K562 (cell line): ENCODE measurements around the gene FBLN2. TPM values are rescaled to one million over a fixed set of nuclear protein-coding genes. Genes with fewer than 3 reads are reported as not detected.

Experiments used
- ATAC-seq: fragments of 200-7000 bp; cut with Tn5 transposase; 3 replicates; pipeline ENCODE4 v1.9.1; 2020; ENCODE audit warnings: moderate library complexity
- BruUV-seq: library from RNA; stranded (reverse); fragments of 400-500 nt; replicated peaks from 2 replicates; lab custom pipeline; 2021; lab: Mats Ljungman, UMichigan
- CTCF ChIA-PET: fragments of 300-600 bp; formaldehyde crosslinking; extraction: SDS; loops from one replicate; lab custom pipeline; 2021; ENCODE audit warnings: low intra/inter-chr PET ratio; lab: Yijun Ruan, JAX
- POLR2A ChIA-PET: fragments of 300-600, 350-650 bp; sonication (Branson Sonifier 250); formaldehyde crosslinking; extraction: SDS; loops from one replicate; lab custom pipeline; 2021; ENCODE audit warnings: antibody characterized with exemption, inconsistent platforms; lab: Yijun Ruan, JAX
- DNase-seq, 4 experiments: peaks; one replicate each; pipeline versions ENCODE4 v3.0.0 to v3.0.0-alpha.2; 2011 to 2018; ENCODE audit warnings: low spot score in 3 of 4, mixed read lengths in 3 of 4; ENCODE audit errors: extremely low read depth in 1 of 4
- FAIRE-seq: peaks from 2 replicates; lab custom pipeline; 2011; peaks lifted over from hg19 to GRCh38; lab: Jason Lieb, UNC
- H2AFZ ChIP-seq: 2 replicates; pipeline ENCODE4 v1.6.0; 2011; ENCODE audit warnings: low read depth, low read length, control low read depth, inconsistent platforms
- H3K27ac ChIP-seq: fragments of 200-600 bp; 3 replicates; pipeline ENCODE4 v1.8.0; 2011; ENCODE audit warnings: low read depth, mild to moderate bottlenecking, control low read depth, inconsistent platforms, low read length, moderate library complexity, mixed read lengths; ENCODE audit errors: extremely low read depth
- H3K27me3 ChIP-seq, 2 experiments: fragments of 300-600 bp in 1 of 2; 2 replicates in 1 of 2; 3 replicates in 1 of 2; pipeline versions ENCODE4 v1.6.0 to v1.8.0; 2011; ENCODE audit warnings: inconsistent platforms in 2 of 2, low read length in 2 of 2, mild to moderate bottlenecking in 1 of 2, mixed read lengths in 1 of 2, moderate library complexity in 1 of 2; ENCODE audit not compliant: control insufficient read depth in 2 of 2, insufficient read depth in 2 of 2
- H3K36me3 ChIP-seq: fragments of 300-600 bp; 3 replicates; pipeline ENCODE4 v1.8.0; 2011; ENCODE audit warnings: mild to moderate bottlenecking, low read length, inconsistent platforms; ENCODE audit not compliant: control insufficient read depth, insufficient read depth
- H3K4me1 ChIP-seq, 2 experiments: fragments of 200-600 bp in 1 of 2; replicated peaks in 1 of 2; 2 replicates in 1 of 2; 3 replicates in 1 of 2; pipeline versions ENCODE4 v1.5.1 to v1.8.0; 2011; ENCODE audit warnings: inconsistent platforms in 2 of 2, low read length in 2 of 2, mild to moderate bottlenecking in 1 of 2, mixed read lengths in 1 of 2, moderate library complexity in 1 of 2; ENCODE audit not compliant: control insufficient read depth in 2 of 2, insufficient read depth in 2 of 2
- H3K4me2 ChIP-seq: 2 replicates; pipeline ENCODE4 v1.6.1; 2011; ENCODE audit warnings: low read length, control low read depth, inconsistent platforms, mixed read lengths; ENCODE audit not compliant: insufficient read depth
- H3K4me3 ChIP-seq: fragments of 200-600 bp; sonication (generic), shearing (Covaris generic); 2 replicates; pipeline ENCODE4 v1.5.1; 2016; ENCODE audit warnings: control low read depth, inconsistent platforms
- H3K79me2 ChIP-seq: fragments of 200-600 bp; 3 replicates; pipeline ENCODE4 v1.8.0; 2011; ENCODE audit warnings: low read length, inconsistent platforms; ENCODE audit not compliant: control insufficient read depth, insufficient read depth
- H3K9ac ChIP-seq, 2 experiments: 2 replicates each; pipeline versions ENCODE4 v1.6.0 to v1.6.1; 2011; ENCODE audit warnings: low read depth in 2 of 2, low read length in 2 of 2, control low read depth in 1 of 2, inconsistent platforms in 1 of 2, mild to moderate bottlenecking in 1 of 2, mixed read lengths in 1 of 2; ENCODE audit not compliant: insufficient read depth in 1 of 2
- H3K9me1 ChIP-seq: one replicate; pipeline ENCODE4 v1.6.0; 2011; ENCODE audit warnings: inconsistent platforms, mild to moderate bottlenecking, low read length, moderate library complexity; ENCODE audit not compliant: control insufficient read depth, insufficient read depth
- H3K9me3 ChIP-seq: replicated peaks from 2 replicates; pipeline ENCODE4 v1.5.1; 2011; ENCODE audit warnings: low read depth, low read length, inconsistent platforms; ENCODE audit not compliant: control insufficient read depth, insufficient read depth
- H4K20me1 ChIP-seq: replicated peaks from 2 replicates; pipeline ENCODE4 v1.6.1; 2011; ENCODE audit warnings: low read length, inconsistent platforms, mixed read lengths; ENCODE audit not compliant: control insufficient read depth, insufficient read depth
- ARID3B ChIP-seq: fragments of 250-450 bp; sonication (Bioruptor Pico); IDR thresholded peaks from 2 replicates; pipeline ENCODE4 v1.4.0; 2020; ENCODE audit warnings: borderline replicate concordance
- ELF1 ChIP-seq: fragments of 200-800 bp; sonication (Bioruptor generic); IDR thresholded peaks from 2 replicates; pipeline ENCODE4 v1.6.1; 2016; ENCODE audit warnings: missing genetic modification characterization, missing compliant biosample characterization
- HMG20A ChIP-seq: fragments of 450-650 bp; formaldehyde crosslinking; conservative IDR thresholded peaks from 2 replicates; pipeline ENCODE4 v1.4.0; 2020; ENCODE audit warnings: mild to moderate bottlenecking, mixed read lengths
- MBD1 ChIP-seq: fragments of 250-450 bp; sonication (Bioruptor Pico); IDR thresholded peaks from 2 replicates; pipeline ENCODE4 v1.8.0; 2022; ENCODE audit warnings: inconsistent platforms
- ZBTB7A ChIP-seq: IDR thresholded peaks from 2 replicates; pipeline ENCODE4 v1.6.1; 2011; ENCODE audit warnings: low read depth, mild to moderate bottlenecking, low read length, moderate library complexity, borderline replicate concordance; ENCODE audit not compliant: control insufficient read depth
- ZC3H11A ChIP-seq: IDR thresholded peaks from 2 replicates; pipeline ENCODE4 v1.6.1; 2012; ENCODE audit warnings: low read depth, low read length, improper control_type of control experiment
- ZKSCAN1 ChIP-seq: fragments of 150-350 bp; IDR thresholded peaks from 2 replicates; pipeline ENCODE4 v1.6.1; 2016; ENCODE audit warnings: low read depth, low read length
- WGBS: fragments of 100-300 bp; shearing (Covaris generic); methylation state at CpG from one replicate; pipeline ENCODE4 v1.1.6; 2016; ENCODE audit warnings: low coverage, mixed read lengths; ENCODE audit not compliant: insufficient coverage; ENCODE audit errors: missing lambda C conversion rate; 5-methylcytosine and 5-hydroxymethylcytosine counted together
- in situ Hi-C: fragments of 300-500 bp; cut with MboI; formaldehyde crosslinking; loops from 4 replicates; pipeline ENCODE4 v1.15.0; 2018; ENCODE audit warnings: inconsistent platforms, mixed read lengths
- intact Hi-C: fragments of 100-400 bp; cut with micrococcal nuclease; formaldehyde crosslinking; loops from 2 replicates; pipeline ENCODE4 v1.14.2; 2022
- polyA plus RNA-seq, 8 experiments: library from polyadenylated mRNA; depleted of rRNA in 4 of 8; stranded (reverse) in 5 of 8; unstranded in 3 of 8; fragments of >200 nt; fragmentation: Nextera tagmentation in 2 of 8; fragmentation: Illumina TruSeq in 1 of 8; extraction: Ambion mirVana in 2 of 8; extraction: Trizol in 1 of 8; gene quantifications; 2 replicates each; pipeline versions ENCODE4 v1.2.1 to v1.2.3, GENCODE V29; 2011 to 2014; ENCODE audit warnings: inconsistent platforms in 1 of 8, missing spikeins in 1 of 8
- total RNA-seq, 7 experiments: library from RNA; depleted of rRNA in 6 of 7; stranded (reverse); fragments of >200 nt in 6 of 7; fragmentation: Illumina TruSeq in 2 of 7; extraction: Trizol in 2 of 7; gene quantifications; 2 replicates each; pipeline versions ENCODE4 v1.2.1 to v1.2.3, GENCODE V29; 2011 to 2021; ENCODE audit warnings: low replicate concordance in 1 of 7

Gene FBLN2
- total and polyA plus RNA-seq, 9 of the 15 experiments (the other 6 are each of a cell fraction or from before 2014, with no cell fraction given) = 0.03 to 0.10 (median 0.04) TPM; not detected in 6

GRCh38 chr3:13682331-13683013 is 133.5 kb downstream of the FBLN2 start:
- ChIA-PET POLR2A (interaction anchor here (0.6 kb wide), 1 partner anchor 54 kb away, joined by 3 read pairs; no protein-coding TSS in a partner anchor), CTCF (no interaction called here)
- Histone ChIP-seq H3K27me3 (peaks cover 14 to 69% of the 10 kb centered on the region in 2 experiments), H3K4me3 (no peak overlapping the region), H3K4me2 (no peak overlapping the region), H3K9ac (no peak overlapping the region), H3K4me1 (peaks cover 0 to 4% of the 10 kb centered on the region in 2 experiments; a peak in 1 of 5 replicates), H3K9me3 (no peaks in the 10 kb centered on the region), H4K20me1 (peaks cover 4% of the 10 kb centered on the region; the same call in 1 of the 2 replicates), H2AFZ (no peak overlapping the region), H3K27ac (no peak overlapping the region), H3K79me2 (no peaks in the 10 kb centered on the region), H3K36me3 (no peaks in the 10 kb centered on the region), H3K9me1 (no peaks in the 10 kb centered on the region)
- under 1% methylated on average over 16 of the region's 16 CpGs for WGBS
- no peak for FAIRE-seq
- no TSS peak for BruUV-seq
- in situ Hi-C loops (no loop called here), intact Hi-C loops (no loop called here)
- DNase-seq = no peak
- TF ChIP-seq ZC3H11A (no peak), ZKSCAN1 (no peak), ZBTB7A (no peak), ARID3B (CRISPR knock-in tag) (no peak), HMG20A (CRISPR knock-in tag) (no peak), ELF1 (tag) (no peak), MBD1 (no peak)
- ATAC-seq = no peak
